Panc1 (cell line): ENCODE data around the gene RNF17.

Source experiments
- CTCF ChIP-seq: fragments of 450-650 bp; IDR thresholded peaks from 2 replicates; pipeline ENCODE4 v1.5.1; 2017; ENCODE audit warnings: mild to moderate bottlenecking
- POLR2AphosphoS5 ChIP-seq: IDR thresholded peaks from 2 replicates; pipeline ENCODE4 v1.6.1; 2012; ENCODE audit warnings: mild to moderate bottlenecking, low read depth, low read length, moderate library complexity

GRCh38 chr13:24860770-24861169 is 96.8 kb downstream of the RNF17 start:
- TF ChIP-seq CTCF (no peak), POLR2AphosphoS5 (no peak)
